GM18505 (cell line): ENCODE data around the gene TM2D3.

Experiments
- ATAC-seq: cut with Tn5 transposase; IDR thresholded peaks from one replicate; pipeline ENCODE4 v1.9.1; 2021; ENCODE audit not compliant: unreplicated experiment
- POLR2A ChIP-seq: IDR thresholded peaks from 4 replicates; pipeline ENCODE4 v1.6.1; 2011; ENCODE audit warnings: borderline replicate concordance; ENCODE audit not compliant: insufficient read depth, insufficient read length; ENCODE audit errors: extremely low read depth

The TM2D3 gene

GRCh38 chr15:101597360-101597928 lies 54.7 kb downstream of the TM2D3 start:
- no peak for ATAC-seq
- TF ChIP-seq POLR2A, result no peak

- ATAC-seq, result no peak
- TF ChIP-seq POLR2A, result no peak
Measured at GRCh38 chr15:101596633-101597032, 55.5 kb downstream of the TM2D3 start.
